Activated T-helper 17 cell treated with anti-CD3 and anti-CD28 coated beads, Interleukin-2, amount 50 U/mL, for 72 hours (primary cell): ENCODE measurements around the gene HTT. TPM values are rescaled to one million over a fixed set of nuclear protein-coding genes. Genes with fewer than 3 reads are reported as not detected.
"Not testable (repeated sequence)": the region's sequence is repeated elsewhere in the genome, so short reads cannot be mapped to it uniquely, and the experiment has no call there.

Source experiments
- ATAC-seq: fragments of 150-1000 bp; cut with Tn5 transposase; replicated peaks from 2 replicates; pipeline ENCODE4 v1.10.0; 2021; ENCODE audit warnings: mild to moderate bottlenecking, moderate library complexity
- H3K27ac Mint-ChIP-seq: one replicate; pipeline ENCODE4 v1.8.0; 2022; ENCODE audit warnings: mixed read lengths
- H3K27me3 Mint-ChIP-seq: one replicate; pipeline ENCODE4 v1.8.0; 2022; ENCODE audit warnings: mixed read lengths
- H3K36me3 Mint-ChIP-seq: one replicate; pipeline ENCODE4 v1.8.0; 2022; ENCODE audit warnings: low read depth, mild to moderate bottlenecking, mixed read lengths
- H3K4me1 Mint-ChIP-seq: one replicate; pipeline ENCODE4 v1.8.0; 2022; ENCODE audit warnings: mixed read lengths
- H3K4me3 Mint-ChIP-seq: one replicate; pipeline ENCODE4 v1.8.0; 2022; ENCODE audit warnings: mild to moderate bottlenecking, mixed read lengths
- H3K9me3 Mint-ChIP-seq: one replicate; pipeline ENCODE4 v1.8.0; 2022; ENCODE audit warnings: mixed read lengths
- total RNA-seq, 2 donors: library from RNA; stranded (reverse); gene quantifications; one replicate each; pipeline ENCODE4 v1.2.3, GENCODE V29; 2022

Gene HTT
- total RNA-seq, 2 donors from 2014 or later = 58.2 to 63.4 TPM

DNA sequence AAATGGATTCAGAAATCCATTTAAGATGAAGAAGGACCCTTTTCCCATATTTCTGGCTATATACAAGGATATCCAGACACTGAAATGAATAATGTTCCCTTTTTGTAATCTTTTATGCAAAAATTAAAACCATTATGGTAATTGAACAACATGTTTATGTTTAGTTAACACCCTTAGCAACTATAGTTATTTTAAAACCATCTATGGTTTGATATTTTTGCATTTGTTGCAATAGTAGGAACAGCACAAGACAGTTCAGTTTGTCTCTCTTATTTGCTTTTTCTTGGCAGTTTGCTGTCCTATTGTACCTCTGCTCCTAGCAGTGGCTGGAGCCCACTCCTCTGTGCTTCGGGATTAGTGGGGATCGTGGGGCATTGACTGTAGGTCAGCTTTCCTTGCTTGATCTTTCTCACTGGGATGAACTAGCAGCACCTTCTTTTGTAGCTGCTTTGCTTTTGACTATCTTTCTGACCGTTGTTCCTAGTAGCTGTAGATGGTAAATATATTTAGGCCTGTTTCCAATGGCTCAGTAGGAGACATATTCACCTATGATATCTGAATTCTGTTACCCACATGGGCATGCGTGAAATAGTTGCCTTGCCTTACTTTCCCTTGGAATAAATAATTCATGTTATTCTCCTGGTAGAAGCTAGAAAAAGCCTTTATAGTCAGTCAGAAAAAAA lies 12.8 kb downstream of the HTT start:
- Mint-ChIP-seq H3K4me1 (peaks cover 39% of the 10 kb centered on the region), H3K27me3 (no peaks in the 10 kb centered on the region), H3K27ac (no peak overlapping the region), H3K9me3 (no peaks in the 10 kb centered on the region), H3K4me3 (no peak overlapping the region), H3K36me3 (peaks cover 60% of the 10 kb centered on the region)
- no peak for ATAC-seq

GRCh38 chr4:3091464-3091863 lies 17.0 kb downstream of the HTT start:
- Mint-ChIP-seq H3K27me3 (no peaks in the 10 kb centered on the region), H3K27ac (no peak overlapping the region), H3K9me3 (no peaks in the 10 kb centered on the region), H3K4me1 (peaks cover 16% of the 10 kb centered on the region), H3K36me3 (peaks cover 83% of the 10 kb centered on the region), H3K4me3 (no peak overlapping the region)
- peak; percentile 29 for ATAC-seq

DNA sequence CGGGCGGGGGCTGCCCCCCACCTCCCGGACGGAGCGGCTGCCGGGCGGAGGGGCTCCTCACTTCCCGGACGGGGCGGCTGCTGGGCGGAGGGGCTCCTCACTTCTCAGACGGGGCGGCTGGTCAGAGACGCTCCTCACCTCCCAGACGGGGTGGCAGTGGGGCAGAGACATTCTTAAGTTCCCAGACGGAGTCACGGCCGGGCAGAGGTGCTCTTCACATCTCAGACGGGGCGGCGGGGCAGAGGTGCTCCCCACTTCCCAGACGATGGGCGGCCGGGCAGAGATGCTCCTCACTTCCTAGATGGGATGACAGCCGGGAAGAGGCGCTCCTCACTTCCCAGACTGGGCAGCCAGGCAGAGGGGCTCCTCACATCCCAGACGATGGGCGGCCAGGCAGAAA lies 20.2 kb downstream of the HTT start:
- peaks cover 76% of the 10 kb centered on the region for H3K36me3 Mint-ChIP-seq
- not testable (repeated sequence) for H3K9me3 Mint-ChIP-seq, H3K27ac Mint-ChIP-seq, H3K4me3 Mint-ChIP-seq, ATAC-seq, H3K4me1 Mint-ChIP-seq, H3K27me3 Mint-ChIP-seq

DNA sequence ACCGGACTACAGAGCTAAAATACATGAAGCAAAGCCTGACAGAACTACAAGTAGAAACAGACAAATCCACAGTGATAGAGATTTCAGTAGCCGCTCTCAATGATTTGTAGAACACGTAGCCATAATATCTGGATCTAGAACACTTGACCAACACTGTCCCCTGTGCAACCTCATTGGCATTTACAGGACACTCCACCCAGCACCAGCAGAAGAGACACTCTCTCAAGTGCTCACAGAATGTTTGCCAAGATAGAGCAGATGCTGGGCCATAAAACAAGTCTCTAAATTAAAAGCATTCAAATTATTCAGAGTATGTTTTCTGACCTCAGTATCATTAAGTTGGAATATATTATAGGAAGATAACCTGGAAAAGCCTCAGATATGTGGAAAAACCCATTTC lies 21.7 kb downstream of the HTT start:
- Mint-ChIP-seq H3K27ac (no peak overlapping the region), H3K36me3 (peaks cover 78% of the 10 kb centered on the region), H3K27me3 (no peaks in the 10 kb centered on the region), H3K4me1 (peaks cover 4% of the 10 kb centered on the region), H3K4me3 (no peak overlapping the region), H3K9me3 (no peaks in the 10 kb centered on the region)
- no peak for ATAC-seq

GRCh38 chr4:3098346-3098745 lies 23.9 kb downstream of the HTT start:
- Mint-ChIP-seq H3K27me3 (no peaks in the 10 kb centered on the region), H3K27ac (peak overlapping the region; percentile 37), H3K4me3 (no peak overlapping the region), H3K4me1 (no peaks in the 10 kb centered on the region), H3K36me3 (peaks cover 79% of the 10 kb centered on the region), H3K9me3 (no peaks in the 10 kb centered on the region)
- no peak for ATAC-seq

DNA sequence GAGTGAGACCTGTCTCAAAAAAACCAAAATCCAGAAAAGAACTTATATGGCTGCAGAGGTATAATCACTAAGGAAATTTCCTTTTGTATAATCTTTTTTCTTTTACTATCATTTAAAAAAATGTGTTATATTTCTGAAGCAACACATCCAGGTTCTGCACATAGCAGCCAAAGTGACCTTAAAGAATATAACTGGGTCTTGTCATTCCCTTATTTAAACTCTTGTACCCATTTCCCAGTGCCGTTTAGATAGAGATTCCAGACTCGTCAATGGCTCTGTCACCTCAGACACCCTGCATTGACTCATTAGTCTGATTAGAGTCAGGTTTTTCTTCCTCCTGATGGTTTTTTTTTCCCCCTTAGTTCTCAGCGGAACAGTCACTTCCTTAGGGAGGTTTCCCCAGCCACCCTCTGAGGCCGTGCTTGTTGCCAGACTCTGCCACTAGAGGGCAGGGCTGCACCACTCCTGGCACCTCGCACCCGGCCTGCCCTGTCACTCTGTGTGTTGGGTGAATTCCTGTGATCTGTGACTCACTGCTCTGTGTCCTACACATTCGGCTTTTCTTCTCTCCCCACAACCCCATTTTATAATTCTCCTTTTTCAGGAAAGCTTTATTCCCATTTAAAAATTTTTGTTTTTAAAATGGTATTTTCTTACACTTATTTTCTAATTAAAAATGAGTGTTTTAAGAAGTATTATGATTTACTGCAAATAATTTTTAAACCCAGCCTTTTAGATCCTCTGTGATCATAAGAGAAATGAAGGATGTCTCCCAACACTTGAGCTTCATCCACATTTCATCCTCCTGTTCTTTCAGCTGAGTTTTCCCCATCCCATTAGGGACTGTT lies 32.1 kb downstream of the HTT start:
- Mint-ChIP-seq H3K27me3 (no peaks in the 10 kb centered on the region), H3K36me3 (peaks cover 81% of the 10 kb centered on the region), H3K9me3 (no peaks in the 10 kb centered on the region), H3K27ac (no peak overlapping the region), H3K4me1 (peaks cover 9% of the 10 kb centered on the region), H3K4me3 (peak overlapping the region; percentile 13)
- peak; percentile 100 for ATAC-seq

DNA sequence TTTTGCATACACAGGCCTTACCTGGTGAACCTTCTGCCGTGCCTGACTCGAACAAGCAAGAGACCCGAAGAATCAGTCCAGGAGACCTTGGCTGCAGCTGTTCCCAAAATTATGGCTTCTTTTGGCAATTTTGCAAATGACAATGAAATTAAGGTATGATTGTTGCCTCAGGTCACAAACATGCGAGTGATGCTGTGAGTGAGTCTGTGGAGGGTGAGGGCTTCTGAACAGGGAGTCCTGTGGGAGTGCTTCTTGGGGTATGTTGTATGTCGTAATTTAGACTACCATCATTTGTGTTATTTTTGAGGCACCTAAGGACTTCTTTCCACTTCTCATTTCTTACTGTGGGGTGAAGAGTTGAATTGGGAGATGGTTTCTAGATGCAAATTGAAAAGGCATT lies 32.8 kb downstream of the HTT start:
- no peak for ATAC-seq
- H3K4me3 Mint-ChIP-seq = no peak overlapping the region
- peaks cover 82% of the 10 kb centered on the region for H3K36me3 Mint-ChIP-seq
- no peak overlapping the region for H3K27ac Mint-ChIP-seq
- peaks cover 11% of the 10 kb centered on the region for H3K4me1 Mint-ChIP-seq
- no peaks in the 10 kb centered on the region for H3K27me3 Mint-ChIP-seq
- H3K9me3 Mint-ChIP-seq = no peaks in the 10 kb centered on the region

GRCh38 chr4:3107691-3108121 lies 33.2 kb downstream of the HTT start:
- H3K27ac Mint-ChIP-seq = no peak overlapping the region
- no peak overlapping the region for H3K4me3 Mint-ChIP-seq

GRCh38 chr4:3108211-3108610 lies 33.7 kb downstream of the HTT start:
- H3K4me3 Mint-ChIP-seq = no peak overlapping the region
- H3K27me3 Mint-ChIP-seq = no peaks in the 10 kb centered on the region
- H3K9me3 Mint-ChIP-seq = no peaks in the 10 kb centered on the region
- peaks cover 14% of the 10 kb centered on the region for H3K4me1 Mint-ChIP-seq
- peaks cover 85% of the 10 kb centered on the region for H3K36me3 Mint-ChIP-seq
- ATAC-seq = no peak
- no peak overlapping the region for H3K27ac Mint-ChIP-seq

More at GRCh38 chr4:3107691-3108121, 33.2 kb downstream of the HTT start:
- H3K9me3 Mint-ChIP-seq = no peaks in the 10 kb centered on the region
- H3K4me1 Mint-ChIP-seq = peaks cover 14% of the 10 kb centered on the region
- no peaks in the 10 kb centered on the region for H3K27me3 Mint-ChIP-seq
- ATAC-seq = no peak
- peaks cover 83% of the 10 kb centered on the region for H3K36me3 Mint-ChIP-seq

GRCh38 chr4:3111461-3111860 lies 37.0 kb downstream of the HTT start:
- no peak for ATAC-seq
- Mint-ChIP-seq H3K36me3 (peaks cover 100% of the 10 kb centered on the region), H3K27me3 (no peaks in the 10 kb centered on the region), H3K4me3 (no peak overlapping the region), H3K9me3 (no peaks in the 10 kb centered on the region), H3K4me1 (peaks cover 8% of the 10 kb centered on the region), H3K27ac (no peak overlapping the region)

- Mint-ChIP-seq H3K36me3 (peaks cover 100% of the 10 kb centered on the region), H3K27me3 (no peaks in the 10 kb centered on the region), H3K27ac (no peak overlapping the region), H3K4me3 (no peak overlapping the region), H3K9me3 (no peaks in the 10 kb centered on the region), H3K4me1 (peaks cover 5% of the 10 kb centered on the region)
- no peak for ATAC-seq
Observed at GRCh38 chr4:3112201-3112600, 37.7 kb downstream of the HTT start.

GRCh38 chr4:3112609-3113469 lies 38.4 kb downstream of the HTT start:
- Mint-ChIP-seq H3K27me3 (no peaks in the 10 kb centered on the region), H3K4me3 (no peak overlapping the region), H3K4me1 (peaks cover 5% of the 10 kb centered on the region), H3K36me3 (peaks cover 100% of the 10 kb centered on the region), H3K27ac (no peak overlapping the region), H3K9me3 (no peaks in the 10 kb centered on the region)
- no peak for ATAC-seq

DNA sequence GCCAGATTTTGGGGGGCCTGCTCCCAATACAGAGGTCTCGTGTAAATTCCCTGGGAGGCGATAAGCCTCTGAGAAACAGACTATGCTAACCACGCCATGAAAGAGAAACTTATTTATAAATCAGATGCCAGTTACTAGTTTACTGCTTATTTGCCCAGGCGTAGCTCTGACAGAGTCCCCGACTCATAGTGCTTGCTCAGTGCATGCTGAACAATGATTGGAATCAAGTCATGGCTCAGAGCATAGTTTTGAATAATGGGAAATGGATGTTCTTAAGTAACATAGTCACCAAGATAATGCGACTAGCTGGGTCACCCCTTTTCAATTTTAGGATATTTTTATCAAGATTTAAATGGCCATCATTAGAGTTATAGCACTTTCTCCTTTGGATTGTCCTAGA lies 39.9 kb downstream of the HTT start:
- Mint-ChIP-seq H3K4me1 (peaks cover 5% of the 10 kb centered on the region), H3K27ac (no peak overlapping the region), H3K9me3 (no peaks in the 10 kb centered on the region), H3K27me3 (no peaks in the 10 kb centered on the region), H3K36me3 (peaks cover 100% of the 10 kb centered on the region), H3K4me3 (no peak overlapping the region)
- no peak for ATAC-seq

DNA sequence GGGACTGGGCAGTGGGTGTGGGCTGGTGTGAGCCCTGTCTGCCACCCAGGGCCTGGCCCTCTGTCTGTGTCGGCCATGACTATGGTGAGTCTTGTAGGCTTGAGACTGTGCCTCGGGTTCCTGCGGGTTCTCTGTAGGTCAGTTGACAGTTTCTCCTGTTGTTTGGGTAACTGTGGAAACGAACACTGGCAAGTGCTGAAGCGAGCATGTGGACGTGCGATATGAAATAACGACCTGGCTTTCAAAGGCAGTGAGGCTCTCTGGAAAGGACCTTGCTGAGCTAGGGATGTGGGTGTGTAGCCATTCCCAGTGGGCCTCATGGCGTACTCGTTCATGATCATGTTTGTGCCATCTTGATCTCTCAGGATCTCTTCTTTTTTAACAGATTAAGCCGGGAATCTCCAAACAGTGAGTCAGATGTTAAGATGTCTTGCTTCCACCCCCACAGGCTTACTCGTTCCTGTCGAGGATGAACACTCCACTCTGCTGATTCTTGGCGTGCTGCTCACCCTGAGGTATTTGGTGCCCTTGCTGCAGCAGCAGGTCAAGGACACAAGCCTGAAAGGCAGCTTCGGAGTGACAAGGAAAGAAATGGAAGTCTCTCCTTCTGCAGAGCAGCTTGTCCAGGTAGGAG lies 41.3 kb downstream of the HTT start:
- H3K27ac Mint-ChIP-seq = peak overlapping the region; percentile 55
- no peaks in the 10 kb centered on the region for H3K27me3 Mint-ChIP-seq
- H3K4me1 Mint-ChIP-seq = peaks cover 5% of the 10 kb centered on the region
- no peak overlapping the region for H3K4me3 Mint-ChIP-seq
- peaks cover 100% of the 10 kb centered on the region for H3K36me3 Mint-ChIP-seq
- no peak for ATAC-seq
- no peaks in the 10 kb centered on the region for H3K9me3 Mint-ChIP-seq
